Neural cell (in vitro differentiated cells): ENCODE results near the gene POMT1. TPM values are rescaled to one million over a fixed set of nuclear protein-coding genes. Genes with fewer than 3 reads are reported as not detected.
A peak's percentile ranks its signal among the peaks of the same experiment; 100 is the strongest.

Source experiments
- H2AFZ ChIP-seq: fragments of 200-600, 300-800 bp; sonication (generic), shearing (Covaris generic); 2 replicates; pipeline ENCODE4 v1.6.0; 2014; ENCODE audit warnings: low read depth, mild to moderate bottlenecking, antibody characterized with exemption, low read length, moderate library complexity
- H3F3A ChIP-seq: fragments of 200-600 bp; shearing (Covaris generic); 2 replicates; pipeline ENCODE4 v1.6.1; 2016; ENCODE audit warnings: mild to moderate bottlenecking, moderate library complexity, mixed read lengths, antibody characterized with exemption, low read length; ENCODE audit not compliant: insufficient read depth, poor library complexity, severe bottlenecking
- H3K27ac ChIP-seq: fragments of 200-600, 300-800 bp; sonication (generic), shearing (Covaris generic); 2 replicates; pipeline ENCODE4 v1.5.1; 2014; ENCODE audit warnings: mild to moderate bottlenecking, low read length, moderate library complexity
- H3K27me3 ChIP-seq: fragments of 300-800, 200-600 bp; sonication (generic), shearing (Covaris generic); 2 replicates; pipeline ENCODE4 v1.6.0; 2014; ENCODE audit warnings: mild to moderate bottlenecking, low read depth, low read length, moderate library complexity; ENCODE audit not compliant: insufficient read depth
- H3K36me3 ChIP-seq: fragments of 300-800, 200-600 bp; sonication (generic), shearing (Covaris generic); 2 replicates; pipeline ENCODE4 v1.5.1; 2014; ENCODE audit warnings: mild to moderate bottlenecking, antibody characterized with exemption, low read length, moderate library complexity; ENCODE audit not compliant: insufficient read depth
- H3K4me2 ChIP-seq: fragments of 300-800, 200-600 bp; sonication (generic), shearing (Covaris generic); 2 replicates; pipeline ENCODE4 v1.6.0; 2014; ENCODE audit warnings: mild to moderate bottlenecking, low read length
- H3K4me3 ChIP-seq: fragments of 300-800, 200-600 bp; sonication (generic), shearing (Covaris generic); 2 replicates; pipeline ENCODE4 v1.5.1; 2014; ENCODE audit warnings: mild to moderate bottlenecking, low read length, moderate library complexity
- H3K79me2 ChIP-seq: fragments of 200-600 bp; shearing (Covaris generic); replicated peaks from 2 replicates; pipeline ENCODE4 v1.6.0; 2014; ENCODE audit warnings: mild to moderate bottlenecking, low read length, moderate library complexity; ENCODE audit not compliant: insufficient read depth
- H3K9ac ChIP-seq: fragments of 300-800, 200-600 bp; sonication (generic), shearing (Covaris generic); 2 replicates; pipeline ENCODE4 v1.6.1; 2016; ENCODE audit warnings: mild to moderate bottlenecking, low read length, mixed read lengths
- H3K9me2 ChIP-seq: fragments of 200-600 bp; shearing (Covaris generic); 2 replicates; pipeline ENCODE4 v1.6.1; 2016; ENCODE audit warnings: mild to moderate bottlenecking, low read length, mixed read lengths; ENCODE audit not compliant: insufficient read depth
- H3K9me3 ChIP-seq: fragments of 200-600, 300-800 bp; sonication (generic), shearing (Covaris generic); 2 replicates; pipeline ENCODE4 v1.6.1; 2016; ENCODE audit warnings: mild to moderate bottlenecking, mixed run types, low read length, moderate library complexity, mixed read lengths
- H4K20me1 ChIP-seq: fragments of 200-600 bp; shearing (Covaris generic); 2 replicates; pipeline ENCODE4 v1.6.1; 2016; ENCODE audit warnings: mild to moderate bottlenecking, mixed run types; ENCODE audit not compliant: insufficient read depth
- CTCF ChIP-seq: fragments of 450-650 bp; IDR thresholded peaks from 2 replicates; pipeline ENCODE4 v1.5.1; 2014; ENCODE audit warnings: antibody characterized with exemption, mild to moderate bottlenecking, moderate library complexity; ENCODE audit not compliant: poor library complexity, severe bottlenecking
- EP300 ChIP-seq: fragments of 450-650 bp; conservative IDR thresholded peaks from 2 replicates; pipeline ENCODE4 v1.6.1; 2014; ENCODE audit warnings: antibody characterized with exemption, mild to moderate bottlenecking, moderate library complexity; ENCODE audit not compliant: poor library complexity, severe bottlenecking
- EZH2 ChIP-seq: fragments of 200-600, 300-800 bp; shearing (Covaris generic), sonication (generic); IDR thresholded peaks from 2 replicates; pipeline ENCODE4 v1.6.1; 2014; ENCODE audit warnings: antibody characterized with exemption, low read length, borderline replicate concordance, mild to moderate bottlenecking; ENCODE audit not compliant: insufficient read depth, poor library complexity, severe bottlenecking
- MXI1 ChIP-seq: fragments of 450-650 bp; conservative IDR thresholded peaks from 2 replicates; pipeline ENCODE4 v1.6.1; 2014; ENCODE audit warnings: antibody characterized with exemption, mild to moderate bottlenecking; ENCODE audit not compliant: poor library complexity, severe bottlenecking
- POLR2AphosphoS5 ChIP-seq: IDR thresholded peaks from 2 replicates; pipeline ENCODE4 v1.6.1; 2012
- RAD21 ChIP-seq: fragments of 450-650 bp; conservative IDR thresholded peaks from 2 replicates; pipeline ENCODE4 v1.6.1; 2014; ENCODE audit warnings: antibody characterized with exemption, mild to moderate bottlenecking, moderate library complexity
- REST ChIP-seq: IDR thresholded peaks from 2 replicates; pipeline ENCODE4 v1.6.1; 2012; ENCODE audit warnings: borderline replicate concordance
- SMC3 ChIP-seq: fragments of 450-650 bp; conservative IDR thresholded peaks from 2 replicates; pipeline ENCODE4 v1.6.1; 2014; ENCODE audit warnings: antibody characterized with exemption, mild to moderate bottlenecking, moderate library complexity; ENCODE audit not compliant: poor library complexity
- TAF1 ChIP-seq: IDR thresholded peaks from 2 replicates; pipeline ENCODE4 v1.6.1; 2012; ENCODE audit warnings: low read depth
- polyA plus RNA-seq: library from polyadenylated mRNA; depleted of rRNA; stranded (reverse); fragments of >200 nt; gene quantifications from 2 replicates; pipeline ENCODE4 v1.2.3, GENCODE V29; 2014

Gene POMT1
- polyA plus RNA-seq, 1 donor from 2014 or later: 131 TPM

GRCh38 chr9:131528886-131529505, 26.3 kb downstream of the POMT1 start:
- Histone ChIP-seq H4K20me1 (no peaks in the 10 kb centered on the region), H3K36me3 (peaks cover 9% of the 10 kb centered on the region), H3K4me2 (no peak overlapping the region), H2AFZ (no peak overlapping the region), H3K9ac (no peak overlapping the region), H3K9me2 (no peaks in the 10 kb centered on the region), H3F3A (no peaks in the 10 kb centered on the region), H3K27ac (no peak overlapping the region), H3K79me2 (peaks cover 3% of the 10 kb centered on the region), H3K4me3 (peak overlapping the region; percentile 92), H3K9me3 (no peaks in the 10 kb centered on the region), H3K27me3 (no peaks in the 10 kb centered on the region)
- TF ChIP-seq POLR2AphosphoS5 (no peak), MXI1 (no peak)

- H3K4me3 ChIP-seq: peak overlapping the region; percentile 92
- H3K9me2 ChIP-seq: no peaks in the 10 kb centered on the region
- H4K20me1 ChIP-seq: no peaks in the 10 kb centered on the region
- no peak for TF ChIP-seq EP300
- no peak for TF ChIP-seq CTCF
- TF ChIP-seq TAF1: no peak
- no peak for TF ChIP-seq MXI1
- TF ChIP-seq EZH2: no peak
- no peak for TF ChIP-seq REST
- no peak for TF ChIP-seq SMC3
- no peak for TF ChIP-seq POLR2AphosphoS5
- TF ChIP-seq RAD21: no peak
- H3K36me3 ChIP-seq: peaks cover 9% of the 10 kb centered on the region
- H3F3A ChIP-seq: no peaks in the 10 kb centered on the region
- peak overlapping the region; percentile 70 for H3K4me2 ChIP-seq
- H2AFZ ChIP-seq: no peak overlapping the region
- H3K79me2 ChIP-seq: peaks cover 3% of the 10 kb centered on the region
- peak overlapping the region; percentile 76 for H3K9ac ChIP-seq
- no peaks in the 10 kb centered on the region for H3K9me3 ChIP-seq
- no peaks in the 10 kb centered on the region for H3K27me3 ChIP-seq
- H3K27ac ChIP-seq: no peak overlapping the region
These were observed 27.2 kb downstream of the POMT1 start for GRCh38 chr9:131529597-131530545.
